GM12878 (cell line): ENCODE measurements around the gene SLC45A2. TPM values are rescaled to one million over a fixed set of nuclear protein-coding genes. Genes with fewer than 3 reads are reported as not detected.

Experiments
- ATAC-seq: fragments of 200-7000 bp; cut with Tn5 transposase; 3 replicates; pipeline ENCODE4 v1.9.1; 2020; ENCODE audit warnings: mild to moderate bottlenecking, moderate library complexity
- BruUV-seq: library from RNA; stranded (reverse); fragments of 400-500 nt; replicated peaks from 2 replicates; lab custom pipeline; 2021; lab: Mats Ljungman, UMichigan
- CTCF ChIA-PET: fragments of 300-600 bp; sonication (Branson Sonifier 250); formaldehyde crosslinking; extraction: SDS; loops from one replicate; lab custom pipeline; 2021; ENCODE audit warnings: inconsistent platforms; lab: Yijun Ruan, JAX
- POLR2A ChIA-PET: fragments of 350-600 bp; formaldehyde crosslinking; extraction: SDS; loops from one replicate; lab custom pipeline; 2021; ENCODE audit warnings: inconsistent platforms; lab: Charles Lee
- RAD21 ChIA-PET: fragments of 300-600 bp; sonication (Branson Sonifier 250); formaldehyde crosslinking; loops from one replicate; lab custom pipeline; 2023; ENCODE audit warnings: antibody characterized with exemption; ENCODE audit not compliant: unreplicated experiment; lab: Charles Lee
- SMC1A ChIA-PET: fragments of 300-600 bp; sonication (Branson Sonifier 250); formaldehyde crosslinking; loops from one replicate; lab custom pipeline; 2023; ENCODE audit not compliant: unreplicated experiment, uncharacterized antibody; lab: Charles Lee
- DNase-seq: peaks from one replicate; pipeline ENCODE4 v3.0.0-alpha.2; 2011; ENCODE audit warnings: low read depth, low spot score
- FAIRE-seq: peaks from 3 replicates; lab custom pipeline; 2011; peaks lifted over from hg19 to GRCh38; lab: Jason Lieb, UNC
- H2AFZ ChIP-seq: 2 replicates; pipeline ENCODE4 v1.6.0; 2011; ENCODE audit warnings: low read depth, low read length, control low read depth; ENCODE audit not compliant: control insufficient read depth
- H3K27ac ChIP-seq: 2 replicates; pipeline ENCODE4 v1.5.1; 2011; ENCODE audit warnings: control low read depth; ENCODE audit not compliant: control insufficient read depth, insufficient read depth
- H3K27me3 ChIP-seq, 2 experiments: replicated peaks in 1 of 2; 2 replicates each; pipeline versions ENCODE4 v1.6.0 to v1.6.1; 2011; ENCODE audit warnings: low read length in 1 of 2; ENCODE audit not compliant: control insufficient read depth in 2 of 2, insufficient read depth in 2 of 2
- H3K36me3 ChIP-seq, 2 experiments: 2 replicates each; pipeline ENCODE4 v1.5.1; 2011; ENCODE audit warnings: low read length in 1 of 2; ENCODE audit not compliant: control insufficient read depth in 2 of 2, insufficient read depth in 2 of 2
- H3K4me1 ChIP-seq: 2 replicates; pipeline ENCODE4 v1.6.1; 2011; ENCODE audit warnings: mild to moderate bottlenecking, low read length, moderate library complexity, mixed read lengths; ENCODE audit not compliant: control insufficient read depth, insufficient read depth
- H3K4me2 ChIP-seq: 2 replicates; pipeline ENCODE4 v1.6.0; 2011; ENCODE audit warnings: control low read depth; ENCODE audit not compliant: control insufficient read depth, insufficient read depth
- H3K4me3 ChIP-seq: fragments of 200-600 bp; sonication (generic); 2 replicates; pipeline ENCODE4 v1.5.1; 2016
- H3K79me2 ChIP-seq: 2 replicates; pipeline ENCODE4 v1.6.0; 2011; ENCODE audit warnings: low read length; ENCODE audit not compliant: control insufficient read depth, insufficient read depth
- H3K9ac ChIP-seq: 2 replicates; pipeline ENCODE4 v1.8.0; 2011; ENCODE audit warnings: low read length, control low read depth, mixed read lengths; ENCODE audit not compliant: control insufficient read depth, insufficient read depth
- H3K9me3 ChIP-seq: replicated peaks from 3 replicates; pipeline ENCODE4 v1.5.1; 2011; ENCODE audit warnings: mild to moderate bottlenecking, low read length; ENCODE audit not compliant: control insufficient read depth, insufficient read depth
- H4K20me1 ChIP-seq: 2 replicates; pipeline ENCODE4 v1.6.0; 2011; ENCODE audit not compliant: control insufficient read depth, insufficient read depth
- ASH2L ChIP-seq: fragments of 300-600, 200-600 bp; sonication (generic); IDR thresholded peaks from 2 replicates; pipeline ENCODE4 v1.6.1; 2017; ENCODE audit warnings: low read depth, mild to moderate bottlenecking, borderline replicate concordance
- EED ChIP-seq: sonication (generic); IDR thresholded peaks from 2 replicates; pipeline ENCODE4 v1.6.1; 2016; ENCODE audit warnings: antibody characterized with exemption, low read depth
- IKZF1 ChIP-seq: fragments of 450-650 bp; conservative IDR thresholded peaks from 2 replicates; pipeline ENCODE4 v1.6.1; 2017; ENCODE audit warnings: antibody characterized with exemption, mild to moderate bottlenecking
- IKZF2 ChIP-seq, 2 experiments: fragments of 450-650 bp; IDR thresholded peaks; 2 replicates each; pipeline ENCODE4 v1.6.1; 2017; ENCODE audit warnings: mild to moderate bottlenecking in 2 of 2, moderate library complexity in 2 of 2
- NFIC ChIP-seq: IDR thresholded peaks from 2 replicates; pipeline ENCODE4 v1.6.1; 2012; ENCODE audit warnings: low read depth, mild to moderate bottlenecking, inconsistent platforms, low read length, moderate library complexity
- NR2F1 ChIP-seq: fragments of 450-650 bp; conservative IDR thresholded peaks from 2 replicates; pipeline ENCODE4 v1.6.1; 2017; ENCODE audit warnings: mild to moderate bottlenecking
- RUNX3 ChIP-seq: IDR thresholded peaks from 2 replicates; pipeline ENCODE4 v1.6.1; 2012; ENCODE audit warnings: low read length, inconsistent platforms
- TCF7 ChIP-seq: IDR thresholded peaks from 2 replicates; pipeline ENCODE4 v1.6.1; 2014; ENCODE audit warnings: antibody characterized with exemption, borderline replicate concordance
- ZNF207 ChIP-seq: fragments of 450-650 bp; IDR thresholded peaks from 2 replicates; pipeline ENCODE4 v1.6.1; 2014; ENCODE audit warnings: antibody characterized with exemption, mild to moderate bottlenecking, borderline replicate concordance
- WGBS: methylation state at CpG from one replicate; pipeline ENCODE4 v1.1.6; 2016; ENCODE audit warnings: low lambda C conversion rate; ENCODE audit not compliant: insufficient replicate concordance, insufficient coverage; ENCODE audit errors: missing lambda C conversion rate; 5-methylcytosine and 5-hydroxymethylcytosine counted together
- in situ Hi-C: fragments of 300-500 bp; cut with MboI; formaldehyde crosslinking; loops from 9 replicates; pipeline ENCODE4 v1.14.3; 2018; ENCODE audit warnings: mixed read lengths
- intact Hi-C: fragments of 100-400 bp; cut with micrococcal nuclease; formaldehyde crosslinking; loops from one replicate; pipeline ENCODE4 v1.14.2; 2022; ENCODE audit not compliant: unreplicated experiment
- polyA plus RNA-seq, 11 experiments: library from polyadenylated mRNA; depleted of rRNA in 4 of 11; unstranded in 6 of 11; stranded (reverse) in 5 of 11; fragments of >200 nt; fragmentation: Nextera tagmentation in 4 of 11; fragmentation: Illumina TruSeq in 1 of 11; extraction: Ambion mirVana in 4 of 11; extraction: Trizol in 1 of 11; gene quantifications; 1 replicate in 1 of 11; 2 replicates in 10 of 11; pipeline versions ENCODE4 v1.2.1 to v1.2.3, GENCODE V29; 2011 to 2016; ENCODE audit warnings: inconsistent platforms in 2 of 11, missing spikeins in 2 of 11, low read depth in 1 of 11
- total RNA-seq, 4 experiments: library from RNA; depleted of rRNA in 3 of 4; stranded (reverse); fragments of >200 nt in 3 of 4; fragmentation: Illumina TruSeq in 1 of 4; extraction: Trizol in 1 of 4; gene quantifications; 2 replicates each; pipeline versions ENCODE4 v1.2.1 to v1.2.3, GENCODE V29; 2013 to 2021
- TF ChIP-seq, protein P1 (sequence below): fragments of 450-650 bp; IDR thresholded peaks from 2 replicates; pipeline ENCODE4 v1.6.1; 2017; ENCODE audit warnings: mild to moderate bottlenecking, moderate library complexity
- TF ChIP-seq, protein P2 (sequence below): fragments of 450-650 bp; IDR thresholded peaks from 2 replicates; pipeline ENCODE4 v1.6.1; 2016; ENCODE audit warnings: mild to moderate bottlenecking

Gene SLC45A2
- total and polyA plus RNA-seq, 10 of the 15 experiments (the other 5 are each of a cell fraction or from before 2014, with no cell fraction given) = 0.06 to 0.07 TPM; not detected in 8

DNA sequence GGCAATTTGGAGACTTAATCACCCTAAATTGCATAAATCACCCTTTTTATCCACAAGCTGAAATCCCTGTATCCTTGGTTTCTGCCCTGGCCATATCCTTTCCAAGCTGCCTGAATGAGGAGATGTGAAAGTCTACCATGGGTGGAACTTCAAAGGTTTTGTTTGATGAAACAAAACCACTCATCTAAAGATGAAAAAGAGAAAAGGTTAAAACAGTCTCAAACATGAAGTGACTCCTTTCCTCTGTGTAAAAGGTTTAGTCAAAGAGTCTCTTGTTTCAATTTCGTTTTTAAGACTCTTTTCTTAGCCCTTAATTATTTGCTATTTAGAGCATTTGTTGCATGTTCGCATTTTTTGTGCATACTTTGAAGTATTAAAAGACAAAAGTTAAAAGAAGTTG lies 11.2 kb downstream of the SLC45A2 start:
- Histone ChIP-seq H3K36me3 (no peaks in the 10 kb centered on the region), H3K4me1 (peaks cover 17% of the 10 kb centered on the region), H2AFZ (no peak overlapping the region), H3K27ac (peak overlapping the region; percentile 20; the same call in 1 of the 2 replicates), H3K4me2 (peak overlapping the region; percentile 59), H3K4me3 (no peak overlapping the region; the same call in 1 of the 2 replicates), H3K9me3 (no peaks in the 10 kb centered on the region), H3K9ac (no peak overlapping the region), H3K79me2 (no peaks in the 10 kb centered on the region), H4K20me1 (no peaks in the 10 kb centered on the region), H3K27me3 (no peaks in the 10 kb centered on the region)
- ChIA-PET POLR2A (no interaction called here), CTCF (no interaction called here), RAD21 (interaction anchor here (1.6 kb wide), 1 partner anchor 538 kb away, joined by 5 read pairs; no protein-coding TSS in a partner anchor), SMC1A (interaction anchor here (1.4 kb wide), 1 partner anchor 11 kb away, joined by 3 read pairs; no protein-coding TSS in a partner anchor)
- FAIRE-seq = peak; percentile 56
- in situ Hi-C loops = no loop called here
- DNase-seq = no peak
- ATAC-seq = peak; percentile 74
- BruUV-seq = no TSS peak
- no peak for TF ChIP-seq ZNF207
- peak; percentile 32; the same call in 1 of the 2 replicates for TF ChIP-seq NFIC
- no peak for TF ChIP-seq NR2F1
- 0 out of 2 replicates have a peak, but pooled peaks have one; percentile 43 for TF ChIP-seq EED
- TF ChIP-seq, protein P1, sequence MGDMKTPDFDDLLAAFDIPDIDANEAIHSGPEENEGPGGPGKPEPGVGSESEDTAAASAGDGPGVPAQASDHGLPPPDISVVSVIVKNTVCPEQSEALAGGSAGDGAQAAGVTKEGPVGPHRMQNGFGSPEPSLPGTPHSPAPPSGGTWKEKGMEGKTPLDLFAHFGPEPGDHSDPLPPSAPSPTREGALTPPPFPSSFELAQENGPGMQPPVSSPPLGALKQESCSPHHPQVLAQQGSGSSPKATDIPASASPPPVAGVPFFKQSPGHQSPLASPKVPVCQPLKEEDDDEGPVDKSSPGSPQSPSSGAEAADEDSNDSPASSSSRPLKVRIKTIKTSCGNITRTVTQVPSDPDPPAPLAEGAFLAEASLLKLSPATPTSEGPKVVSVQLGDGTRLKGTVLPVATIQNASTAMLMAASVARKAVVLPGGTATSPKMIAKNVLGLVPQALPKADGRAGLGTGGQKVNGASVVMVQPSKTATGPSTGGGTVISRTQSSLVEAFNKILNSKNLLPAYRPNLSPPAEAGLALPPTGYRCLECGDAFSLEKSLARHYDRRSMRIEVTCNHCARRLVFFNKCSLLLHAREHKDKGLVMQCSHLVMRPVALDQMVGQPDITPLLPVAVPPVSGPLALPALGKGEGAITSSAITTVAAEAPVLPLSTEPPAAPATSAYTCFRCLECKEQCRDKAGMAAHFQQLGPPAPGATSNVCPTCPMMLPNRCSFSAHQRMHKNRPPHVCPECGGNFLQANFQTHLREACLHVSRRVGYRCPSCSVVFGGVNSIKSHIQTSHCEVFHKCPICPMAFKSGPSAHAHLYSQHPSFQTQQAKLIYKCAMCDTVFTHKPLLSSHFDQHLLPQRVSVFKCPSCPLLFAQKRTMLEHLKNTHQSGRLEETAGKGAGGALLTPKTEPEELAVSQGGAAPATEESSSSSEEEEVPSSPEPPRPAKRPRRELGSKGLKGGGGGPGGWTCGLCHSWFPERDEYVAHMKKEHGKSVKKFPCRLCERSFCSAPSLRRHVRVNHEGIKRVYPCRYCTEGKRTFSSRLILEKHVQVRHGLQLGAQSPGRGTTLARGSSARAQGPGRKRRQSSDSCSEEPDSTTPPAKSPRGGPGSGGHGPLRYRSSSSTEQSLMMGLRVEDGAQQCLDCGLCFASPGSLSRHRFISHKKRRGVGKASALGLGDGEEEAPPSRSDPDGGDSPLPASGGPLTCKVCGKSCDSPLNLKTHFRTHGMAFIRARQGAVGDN = no peak
- TF ChIP-seq, protein P2, sequence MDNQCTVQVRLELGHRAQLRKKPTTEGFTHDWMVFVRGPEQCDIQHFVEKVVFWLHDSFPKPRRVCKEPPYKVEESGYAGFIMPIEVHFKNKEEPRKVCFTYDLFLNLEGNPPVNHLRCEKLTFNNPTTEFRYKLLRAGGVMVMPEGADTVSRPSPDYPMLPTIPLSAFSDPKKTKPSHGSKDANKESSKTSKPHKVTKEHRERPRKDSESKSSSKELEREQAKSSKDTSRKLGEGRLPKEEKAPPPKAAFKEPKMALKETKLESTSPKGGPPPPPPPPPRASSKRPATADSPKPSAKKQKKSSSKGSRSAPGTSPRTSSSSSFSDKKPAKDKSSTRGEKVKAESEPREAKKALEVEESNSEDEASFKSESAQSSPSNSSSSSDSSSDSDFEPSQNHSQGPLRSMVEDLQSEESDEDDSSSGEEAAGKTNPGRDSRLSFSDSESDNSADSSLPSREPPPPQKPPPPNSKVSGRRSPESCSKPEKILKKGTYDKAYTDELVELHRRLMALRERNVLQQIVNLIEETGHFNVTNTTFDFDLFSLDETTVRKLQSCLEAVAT = no peak
- TF ChIP-seq ASH2L = no peak
- peak; percentile 34; the same call in 1 of the 2 replicates for TF ChIP-seq RUNX3
- 0 out of 2 replicates have a peak, but pooled peaks have one; percentile 34 for TF ChIP-seq IKZF1
- peak; percentile 78 for TF ChIP-seq TCF7
- TF ChIP-seq IKZF2 (IDR thresholded peaks at IDR 0.05) = peak; percentile 33 to 39; a peak in 2 of 4 replicates
- intact Hi-C loops = loop anchor here (10.0 kb wide), 1 partner anchor 808 kb away; no protein-coding TSS in a partner anchor
- WGBS = 3% methylated on average over 2 of the region's 2 CpGs
